HepG2 (cell line): ENCODE measurements around the gene RNF114. TPM values are rescaled to one million over a fixed set of nuclear protein-coding genes. Genes with fewer than 3 reads are reported as not detected.

ENCODE experiments used
- ATF7-NPFF ChIP-seq: sonication (generic); formaldehyde crosslinking; IDR thresholded peaks from 2 replicates; pipeline ENCODE4 v1.8.1; 2023; ENCODE audit warnings: mild to moderate bottlenecking, low read depth, missing genetic modification reagents, moderate library complexity
- CREB1 ChIP-seq, 2 experiments: fragments of 450-650 bp in 1 of 2; IDR thresholded peaks; 2 replicates each; pipeline ENCODE4 v1.6.1; 2016 to 2017; ENCODE audit warnings: control low read depth in 1 of 2, mild to moderate bottlenecking in 1 of 2, missing compliant biosample characterization in 1 of 2, missing genetic modification characterization in 1 of 2
- FOXK2 ChIP-seq: fragments of 450-650 bp; IDR thresholded peaks from 2 replicates; pipeline ENCODE4 v1.6.1; 2016
- KDM5B ChIP-seq: sonication (generic); formaldehyde crosslinking; IDR thresholded peaks from 2 replicates; pipeline ENCODE4 v1.4.0; 2020; ENCODE audit warnings: missing genetic modification reagents, mild to moderate bottlenecking, borderline replicate concordance
- KLF9 ChIP-seq: IDR thresholded peaks from 2 replicates; pipeline ENCODE4 v1.6.1; 2016; ENCODE audit warnings: low read depth
- MED1 ChIP-seq: sonication (generic); formaldehyde crosslinking; IDR thresholded peaks from 2 replicates; pipeline ENCODE4 v1.4.0; 2020; ENCODE audit warnings: missing genetic modification reagents
- NCOA2 ChIP-seq: sonication (generic); formaldehyde crosslinking; IDR thresholded peaks from 2 replicates; pipeline ENCODE4 v1.8.0; 2022; ENCODE audit warnings: inconsistent platforms
- POLR2AphosphoS2 ChIP-seq: IDR thresholded peaks from 2 replicates; pipeline ENCODE4 v1.6.1; 2011; ENCODE audit warnings: low read depth, low read length, improper control_type of control experiment
- SKI ChIP-seq: fragments of 450-650 bp; IDR thresholded peaks from one replicate; pipeline ENCODE4 v1.6.1; 2018; ENCODE audit warnings: mild to moderate bottlenecking; ENCODE audit not compliant: partially characterized antibody
- SMARCE1 ChIP-seq: fragments of 450-650 bp; IDR thresholded peaks from 2 replicates; pipeline ENCODE4 v1.6.1; 2017; ENCODE audit warnings: borderline replicate concordance
- STAT5B ChIP-seq: sonication (generic); formaldehyde crosslinking; IDR thresholded peaks from 2 replicates; pipeline ENCODE4 v1.4.0; 2020; ENCODE audit warnings: missing genetic modification reagents
- TSC22D2 ChIP-seq: sonication (generic); formaldehyde crosslinking; IDR thresholded peaks from 2 replicates; pipeline ENCODE4 v1.5.1; 2020; ENCODE audit warnings: missing genetic modification reagents, mild to moderate bottlenecking, borderline replicate concordance
- ZNF121 ChIP-seq: sonication (generic); formaldehyde crosslinking; IDR thresholded peaks from 2 replicates; pipeline ENCODE4 v1.5.0; 2020; ENCODE audit warnings: mild to moderate bottlenecking, missing genetic modification reagents
- ZNF570 ChIP-seq: sonication (generic); formaldehyde crosslinking; IDR thresholded peaks from 2 replicates; pipeline ENCODE4 v1.4.0; 2020; ENCODE audit warnings: mild to moderate bottlenecking, missing genetic modification reagents, borderline replicate concordance
- ZNF577 ChIP-seq: sonication (generic); formaldehyde crosslinking; IDR thresholded peaks from 2 replicates; pipeline ENCODE4 v1.4.0; 2020; ENCODE audit warnings: mild to moderate bottlenecking, low read depth, missing genetic modification reagents, borderline replicate concordance
- ZNF619 ChIP-seq: sonication (generic); formaldehyde crosslinking; IDR thresholded peaks from 2 replicates; pipeline ENCODE4 v1.4.0; 2020; ENCODE audit warnings: mild to moderate bottlenecking, missing genetic modification reagents
- ZSCAN30 ChIP-seq: sonication (generic); formaldehyde crosslinking; IDR thresholded peaks from 2 replicates; pipeline ENCODE4 v1.5.0; 2020; ENCODE audit warnings: mild to moderate bottlenecking, missing genetic modification reagents
- polyA plus RNA-seq, 8 experiments: library from polyadenylated mRNA; depleted of rRNA in 3 of 8; stranded (reverse) in 7 of 8; unstranded in 1 of 8; fragments of >200 nt; fragmentation: Illumina TruSeq in 4 of 8; extraction: Trizol in 4 of 8; gene quantifications; 2 replicates each; pipeline versions ENCODE4 v1.2.1 to v1.2.3, GENCODE V29; 2011 to 2016; ENCODE audit warnings: low read depth in 4 of 8, missing spikeins in 1 of 8, mixed read lengths in 1 of 8; ENCODE audit not compliant: insufficient read depth in 1 of 8
- total RNA-seq, 5 experiments: library from RNA; depleted of rRNA; stranded (reverse); fragments of >200 nt; fragmentation: Illumina TruSeq; extraction: Trizol; gene quantifications; 2 replicates each; pipeline ENCODE4 v1.2.3, GENCODE V29; 2016; ENCODE audit warnings: low read depth in 1 of 5
- TF ChIP-seq, protein P1 (sequence below): IDR thresholded peaks from 2 replicates; pipeline ENCODE4 v1.6.1; 2016; ENCODE audit warnings: control low read depth
- TF ChIP-seq, protein P2 (sequence below): sonication (generic); formaldehyde crosslinking; IDR thresholded peaks from 2 replicates; pipeline ENCODE4 v1.4.0; 2020; ENCODE audit warnings: missing genetic modification reagents, low read depth, mild to moderate bottlenecking, borderline replicate concordance
- TF ChIP-seq, protein P3 (sequence below): IDR thresholded peaks from 2 replicates; pipeline ENCODE4 v1.6.1; 2016
- TF ChIP-seq, protein P4 (sequence below): IDR thresholded peaks from 2 replicates; pipeline ENCODE4 v1.6.1; 2016
- TF ChIP-seq, protein P5 (sequence below): sonication (generic); formaldehyde crosslinking; IDR thresholded peaks from 2 replicates; pipeline ENCODE4 v1.4.0; 2020; ENCODE audit warnings: missing genetic modification reagents
- TF ChIP-seq, protein P6 (sequence below): sonication (generic); formaldehyde crosslinking; IDR thresholded peaks from 2 replicates; pipeline ENCODE4 v1.4.0; 2020; ENCODE audit warnings: mild to moderate bottlenecking, missing genetic modification reagents

Gene RNF114
- total and polyA plus RNA-seq, 2 of the 13 experiments (the other 11 are each of a cell fraction or from before 2014, with no cell fraction given), result 119 to 126 TPM

DNA sequence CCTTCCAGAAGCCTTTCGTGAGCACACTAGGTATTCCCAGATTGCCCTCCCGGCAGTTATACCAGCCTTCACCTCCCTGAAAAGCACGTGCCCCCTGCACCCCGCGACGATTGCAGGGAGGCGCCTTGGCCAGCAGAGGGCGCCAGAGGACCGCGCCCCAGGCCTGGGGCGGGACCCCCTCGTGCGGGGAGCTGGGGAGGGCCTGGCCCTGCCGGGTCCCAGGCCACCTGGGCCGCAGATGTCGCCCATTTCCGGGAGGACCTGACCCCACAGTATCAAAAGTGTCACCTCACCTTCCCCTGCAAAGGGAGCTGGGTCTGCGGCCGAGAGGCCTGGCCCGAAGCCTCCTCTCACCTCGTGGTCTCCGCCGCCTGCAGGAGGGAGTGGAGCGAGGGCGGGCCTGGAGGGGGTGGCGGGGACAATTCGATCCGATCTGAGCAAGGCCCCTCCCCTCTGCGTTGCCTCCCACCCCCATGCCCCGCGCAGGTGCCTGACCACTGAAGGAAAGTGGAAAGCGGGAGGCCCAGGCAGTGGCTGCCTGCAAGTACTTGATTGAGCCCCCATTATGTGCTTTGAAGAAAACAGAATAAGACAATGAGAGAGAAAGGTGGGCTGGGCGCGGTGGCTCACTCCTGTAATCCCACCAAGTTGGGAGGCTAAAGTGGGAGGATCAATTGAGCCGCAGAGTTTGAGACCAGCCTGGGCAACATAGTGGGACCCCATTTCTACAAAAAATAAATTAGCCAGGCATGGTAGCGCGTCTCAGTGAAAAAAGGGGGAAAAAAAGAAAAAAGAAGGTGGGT lies 43.0 kb downstream of the RNF114 start (continued):
- TF ChIP-seq TSC22D2 (CRISPR knock-in tag) (peak; percentile 87; the same call in 1 of the 2 replicates), KLF9 (peak; percentile 90), CREB1 (IDR thresholded peaks at IDR 0.05) (no peak), CREB1 (CRISPR knock-in tag; IDR thresholded peaks at IDR 0.05) (no peak), ZNF121 (CRISPR knock-in tag) (peak; percentile 84), NCOA2 (0 out of 2 replicates have a peak, but pooled peaks have one; percentile 8), FOXK2 (no peak), ZNF570 (CRISPR knock-in tag) (no peak), ZNF577 (CRISPR knock-in tag) (no peak), SKI (no peak), POLR2AphosphoS2 (no peak), ZNF619 (CRISPR knock-in tag) (no peak; the same call in 1 of the 2 replicates), KDM5B (peak; percentile 97), STAT5B (CRISPR knock-in tag) (no peak), SMARCE1 (no peak), ZSCAN30 (no peak), ATF7-NPFF (CRISPR knock-in tag) (peak; percentile 92), MED1 (peak; percentile 74)
- TF ChIP-seq, protein P1, sequence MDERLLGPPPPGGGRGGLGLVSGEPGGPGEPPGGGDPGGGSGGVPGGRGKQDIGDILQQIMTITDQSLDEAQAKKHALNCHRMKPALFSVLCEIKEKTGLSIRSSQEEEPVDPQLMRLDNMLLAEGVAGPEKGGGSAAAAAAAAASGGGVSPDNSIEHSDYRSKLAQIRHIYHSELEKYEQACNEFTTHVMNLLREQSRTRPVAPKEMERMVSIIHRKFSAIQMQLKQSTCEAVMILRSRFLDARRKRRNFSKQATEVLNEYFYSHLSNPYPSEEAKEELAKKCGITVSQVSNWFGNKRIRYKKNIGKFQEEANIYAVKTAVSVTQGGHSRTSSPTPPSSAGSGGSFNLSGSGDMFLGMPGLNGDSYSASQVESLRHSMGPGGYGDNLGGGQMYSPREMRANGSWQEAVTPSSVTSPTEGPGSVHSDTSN (CRISPR knock-in tag), result no peak
- TF ChIP-seq, protein P2, sequence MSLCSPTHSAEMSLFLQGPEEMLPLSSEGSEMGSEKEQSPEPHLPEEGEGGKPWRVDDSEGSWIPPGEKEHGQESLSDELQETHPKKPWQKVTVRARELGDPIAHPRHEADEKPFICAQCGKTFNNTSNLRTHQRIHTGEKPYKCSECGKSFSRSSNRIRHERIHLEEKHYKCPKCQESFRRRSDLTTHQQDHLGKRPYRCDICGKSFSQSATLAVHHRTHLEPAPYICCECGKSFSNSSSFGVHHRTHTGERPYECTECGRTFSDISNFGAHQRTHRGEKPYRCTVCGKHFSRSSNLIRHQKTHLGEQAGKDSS, result peak; percentile 71; the same call in 1 of the 2 replicates
- TF ChIP-seq, protein P3, sequence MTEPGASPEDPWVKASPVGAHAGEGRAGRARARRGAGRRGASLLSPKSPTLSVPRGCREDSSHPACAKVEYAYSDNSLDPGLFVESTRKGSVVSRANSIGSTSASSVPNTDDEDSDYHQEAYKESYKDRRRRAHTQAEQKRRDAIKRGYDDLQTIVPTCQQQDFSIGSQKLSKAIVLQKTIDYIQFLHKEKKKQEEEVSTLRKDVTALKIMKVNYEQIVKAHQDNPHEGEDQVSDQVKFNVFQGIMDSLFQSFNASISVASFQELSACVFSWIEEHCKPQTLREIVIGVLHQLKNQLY, result peak; percentile 59; the same call in 1 of the 2 replicates
- TF ChIP-seq, protein P4, sequence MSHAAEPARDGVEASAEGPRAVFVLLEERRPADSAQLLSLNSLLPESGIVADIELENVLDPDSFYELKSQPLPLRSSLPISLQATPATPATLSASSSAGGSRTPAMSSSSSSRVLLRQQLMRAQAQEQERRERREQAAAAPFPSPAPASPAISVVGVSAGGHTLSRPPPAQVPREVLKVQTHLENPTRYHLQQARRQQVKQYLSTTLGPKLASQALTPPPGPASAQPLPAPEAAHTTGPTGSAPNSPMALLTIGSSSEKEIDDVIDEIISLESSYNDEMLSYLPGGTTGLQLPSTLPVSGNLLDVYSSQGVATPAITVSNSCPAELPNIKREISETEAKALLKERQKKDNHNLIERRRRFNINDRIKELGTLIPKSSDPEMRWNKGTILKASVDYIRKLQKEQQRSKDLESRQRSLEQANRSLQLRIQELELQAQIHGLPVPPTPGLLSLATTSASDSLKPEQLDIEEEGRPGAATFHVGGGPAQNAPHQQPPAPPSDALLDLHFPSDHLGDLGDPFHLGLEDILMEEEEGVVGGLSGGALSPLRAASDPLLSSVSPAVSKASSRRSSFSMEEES, result peak; percentile 88
- TF ChIP-seq, protein P5, sequence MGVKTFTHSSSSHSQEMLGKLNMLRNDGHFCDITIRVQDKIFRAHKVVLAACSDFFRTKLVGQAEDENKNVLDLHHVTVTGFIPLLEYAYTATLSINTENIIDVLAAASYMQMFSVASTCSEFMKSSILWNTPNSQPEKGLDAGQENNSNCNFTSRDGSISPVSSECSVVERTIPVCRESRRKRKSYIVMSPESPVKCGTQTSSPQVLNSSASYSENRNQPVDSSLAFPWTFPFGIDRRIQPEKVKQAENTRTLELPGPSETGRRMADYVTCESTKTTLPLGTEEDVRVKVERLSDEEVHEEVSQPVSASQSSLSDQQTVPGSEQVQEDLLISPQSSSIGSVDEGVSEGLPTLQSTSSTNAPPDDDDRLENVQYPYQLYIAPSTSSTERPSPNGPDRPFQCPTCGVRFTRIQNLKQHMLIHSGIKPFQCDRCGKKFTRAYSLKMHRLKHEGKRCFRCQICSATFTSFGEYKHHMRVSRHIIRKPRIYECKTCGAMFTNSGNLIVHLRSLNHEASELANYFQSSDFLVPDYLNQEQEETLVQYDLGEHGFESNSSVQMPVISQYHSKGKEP (CRISPR knock-in tag), result peak; percentile 55; the same call in 1 of the 2 replicates
- TF ChIP-seq, protein P6, sequence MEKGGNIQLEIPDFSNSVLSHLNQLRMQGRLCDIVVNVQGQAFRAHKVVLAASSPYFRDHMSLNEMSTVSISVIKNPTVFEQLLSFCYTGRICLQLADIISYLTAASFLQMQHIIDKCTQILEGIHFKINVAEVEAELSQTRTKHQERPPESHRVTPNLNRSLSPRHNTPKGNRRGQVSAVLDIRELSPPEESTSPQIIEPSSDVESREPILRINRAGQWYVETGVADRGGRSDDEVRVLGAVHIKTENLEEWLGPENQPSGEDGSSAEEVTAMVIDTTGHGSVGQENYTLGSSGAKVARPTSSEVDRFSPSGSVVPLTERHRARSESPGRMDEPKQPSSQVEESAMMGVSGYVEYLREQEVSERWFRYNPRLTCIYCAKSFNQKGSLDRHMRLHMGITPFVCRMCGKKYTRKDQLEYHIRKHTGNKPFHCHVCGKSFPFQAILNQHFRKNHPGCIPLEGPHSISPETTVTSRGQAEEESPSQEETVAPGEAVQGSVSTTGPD, result no peak
